KMS-11 (cell line): ENCODE results near the gene ZZZ3.
"Not testable (repeated sequence)": the region's sequence is repeated elsewhere in the genome, so short reads cannot be mapped to it uniquely, and the experiment has no call there.

Source experiments
- H2AFZ ChIP-seq: fragments of 200-600 bp; sonication (generic); 2 replicates; pipeline ENCODE4 v1.6.1; 2016; ENCODE audit warnings: antibody characterized with exemption, mixed run types, low read depth
- H3K27ac ChIP-seq: fragments of 200-600 bp; sonication (generic); 2 replicates; pipeline ENCODE4 v1.6.1; 2016; ENCODE audit warnings: mild to moderate bottlenecking, mixed run types
- H3K27me3 ChIP-seq: fragments of 200-600 bp; sonication (generic); 2 replicates; pipeline ENCODE4 v1.6.1; 2017; ENCODE audit warnings: mild to moderate bottlenecking, low read depth, mixed run types, moderate library complexity; ENCODE audit not compliant: insufficient read depth
- H3K36me3 ChIP-seq: fragments of 200-600 bp; sonication (generic); 2 replicates; pipeline ENCODE4 v1.6.1; 2017; ENCODE audit warnings: mild to moderate bottlenecking, mixed run types; ENCODE audit not compliant: insufficient read depth
- H3K4me1 ChIP-seq: fragments of 200-600 bp; sonication (generic); 2 replicates; pipeline ENCODE4 v1.6.1; 2016; ENCODE audit warnings: mild to moderate bottlenecking, low read depth, mixed run types; ENCODE audit not compliant: poor library complexity, severe bottlenecking
- H3K4me2 ChIP-seq: fragments of 200-600 bp; sonication (generic); 2 replicates; pipeline ENCODE4 v1.7.0; 2016; ENCODE audit warnings: mild to moderate bottlenecking, mixed run types
- H3K4me3 ChIP-seq: fragments of 200-600 bp; sonication (generic); IDR thresholded peaks from 2 replicates; pipeline ENCODE4 v1.6.1; 2017; ENCODE audit warnings: low read depth, low read length, mixed read lengths; ENCODE audit not compliant: insufficient read depth
- H3K79me2 ChIP-seq: fragments of 200-600 bp; sonication (generic); 2 replicates; pipeline ENCODE4 v1.6.1; 2016; ENCODE audit warnings: low read depth, mixed run types; ENCODE audit not compliant: insufficient read depth
- H3K9ac ChIP-seq: fragments of 200-600 bp; sonication (generic); 2 replicates; pipeline ENCODE4 v1.6.1; 2016; ENCODE audit warnings: mild to moderate bottlenecking, mixed run types
- H4K20me1 ChIP-seq: fragments of 200-600 bp; sonication (generic); 2 replicates; pipeline ENCODE4 v1.6.1; 2016; ENCODE audit warnings: mild to moderate bottlenecking, mixed run types; ENCODE audit not compliant: insufficient read depth
- TF ChIP-seq, protein P1 (sequence below): fragments of 200-600 bp; sonication (generic); conservative IDR thresholded peaks from 2 replicates; pipeline ENCODE4 v1.6.1; 2017; ENCODE audit warnings: low read depth, mild to moderate bottlenecking, antibody characterized with exemption, low read length, moderate library complexity, mixed read lengths

The ZZZ3 gene

DNA sequence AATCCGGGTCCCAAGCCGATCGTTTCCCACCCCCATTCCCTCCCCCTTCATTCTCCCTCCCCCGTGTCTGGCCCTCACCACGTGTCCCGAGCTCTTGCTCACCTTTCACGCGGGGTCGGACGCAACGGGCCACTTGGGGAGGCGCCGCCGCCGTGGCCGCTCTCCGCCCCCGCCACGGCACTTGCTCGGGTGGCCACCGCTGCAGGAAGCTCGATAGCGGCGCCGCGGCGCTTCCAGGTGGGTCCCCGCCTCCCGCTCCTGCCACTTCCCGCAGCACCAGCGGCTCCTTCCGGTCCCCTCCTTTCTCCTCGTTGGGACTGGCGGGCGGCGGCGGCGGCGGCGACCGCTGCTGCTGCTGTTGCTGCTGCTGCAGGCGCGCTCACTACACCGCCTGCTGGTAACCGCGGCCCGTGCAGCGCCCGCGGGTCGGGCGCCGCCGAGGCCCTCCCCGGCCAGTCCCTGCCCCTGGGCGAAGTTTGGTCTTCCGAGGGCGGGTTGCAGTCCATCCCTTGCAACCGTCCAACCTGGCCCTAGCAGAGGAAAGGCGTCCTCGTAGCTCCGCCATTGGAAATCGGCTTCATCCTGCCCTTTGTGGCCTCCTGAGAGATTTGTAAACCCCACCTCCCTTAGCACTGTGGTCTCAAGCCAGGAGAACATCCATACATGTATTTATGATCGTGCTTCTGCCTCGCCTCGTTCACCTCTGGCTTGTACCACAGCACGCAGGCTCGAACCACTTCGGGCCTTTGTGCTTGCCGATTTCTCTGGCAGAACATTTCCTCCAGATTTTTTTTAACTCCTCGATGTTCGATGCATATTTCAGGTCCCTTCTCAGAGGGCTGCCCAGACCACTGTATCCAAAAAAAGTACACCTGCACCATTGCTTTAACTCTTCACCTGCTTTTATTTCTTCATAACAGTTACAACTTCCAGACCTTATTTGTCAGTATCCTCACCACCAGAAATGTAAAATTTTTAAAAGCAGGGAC lies 996 bp upstream of the ZZZ3 start:
- Histone ChIP-seq H3K27me3 (no peaks in the 10 kb centered on the region), H3K27ac (peak overlapping the region; percentile 92), H2AFZ (peak overlapping the region; percentile 72), H3K4me3 (peak overlapping the region; percentile 56), H4K20me1 (no peaks in the 10 kb centered on the region), H3K4me1 (peaks cover 23% of the 10 kb centered on the region), H3K9ac (peak overlapping the region; percentile 88), H3K4me2 (peak overlapping the region; percentile 93), H3K36me3 (no peaks in the 10 kb centered on the region), H3K79me2 (peaks cover 39% of the 10 kb centered on the region)
- TF ChIP-seq, protein P1, sequence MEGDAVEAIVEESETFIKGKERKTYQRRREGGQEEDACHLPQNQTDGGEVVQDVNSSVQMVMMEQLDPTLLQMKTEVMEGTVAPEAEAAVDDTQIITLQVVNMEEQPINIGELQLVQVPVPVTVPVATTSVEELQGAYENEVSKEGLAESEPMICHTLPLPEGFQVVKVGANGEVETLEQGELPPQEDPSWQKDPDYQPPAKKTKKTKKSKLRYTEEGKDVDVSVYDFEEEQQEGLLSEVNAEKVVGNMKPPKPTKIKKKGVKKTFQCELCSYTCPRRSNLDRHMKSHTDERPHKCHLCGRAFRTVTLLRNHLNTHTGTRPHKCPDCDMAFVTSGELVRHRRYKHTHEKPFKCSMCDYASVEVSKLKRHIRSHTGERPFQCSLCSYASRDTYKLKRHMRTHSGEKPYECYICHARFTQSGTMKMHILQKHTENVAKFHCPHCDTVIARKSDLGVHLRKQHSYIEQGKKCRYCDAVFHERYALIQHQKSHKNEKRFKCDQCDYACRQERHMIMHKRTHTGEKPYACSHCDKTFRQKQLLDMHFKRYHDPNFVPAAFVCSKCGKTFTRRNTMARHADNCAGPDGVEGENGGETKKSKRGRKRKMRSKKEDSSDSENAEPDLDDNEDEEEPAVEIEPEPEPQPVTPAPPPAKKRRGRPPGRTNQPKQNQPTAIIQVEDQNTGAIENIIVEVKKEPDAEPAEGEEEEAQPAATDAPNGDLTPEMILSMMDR = peak; percentile 60

- Histone ChIP-seq H4K20me1 (0 out of 2 replicates have a peak, but pooled peaks cover 4% of the 10 kb centered on the region), H3K4me2 (no peak overlapping the region), H3K4me1 (peaks cover 23% of the 10 kb centered on the region)
These were observed 2.3 kb downstream of the ZZZ3 start for GRCh38 chr1:77680173-77680572.

DNA sequence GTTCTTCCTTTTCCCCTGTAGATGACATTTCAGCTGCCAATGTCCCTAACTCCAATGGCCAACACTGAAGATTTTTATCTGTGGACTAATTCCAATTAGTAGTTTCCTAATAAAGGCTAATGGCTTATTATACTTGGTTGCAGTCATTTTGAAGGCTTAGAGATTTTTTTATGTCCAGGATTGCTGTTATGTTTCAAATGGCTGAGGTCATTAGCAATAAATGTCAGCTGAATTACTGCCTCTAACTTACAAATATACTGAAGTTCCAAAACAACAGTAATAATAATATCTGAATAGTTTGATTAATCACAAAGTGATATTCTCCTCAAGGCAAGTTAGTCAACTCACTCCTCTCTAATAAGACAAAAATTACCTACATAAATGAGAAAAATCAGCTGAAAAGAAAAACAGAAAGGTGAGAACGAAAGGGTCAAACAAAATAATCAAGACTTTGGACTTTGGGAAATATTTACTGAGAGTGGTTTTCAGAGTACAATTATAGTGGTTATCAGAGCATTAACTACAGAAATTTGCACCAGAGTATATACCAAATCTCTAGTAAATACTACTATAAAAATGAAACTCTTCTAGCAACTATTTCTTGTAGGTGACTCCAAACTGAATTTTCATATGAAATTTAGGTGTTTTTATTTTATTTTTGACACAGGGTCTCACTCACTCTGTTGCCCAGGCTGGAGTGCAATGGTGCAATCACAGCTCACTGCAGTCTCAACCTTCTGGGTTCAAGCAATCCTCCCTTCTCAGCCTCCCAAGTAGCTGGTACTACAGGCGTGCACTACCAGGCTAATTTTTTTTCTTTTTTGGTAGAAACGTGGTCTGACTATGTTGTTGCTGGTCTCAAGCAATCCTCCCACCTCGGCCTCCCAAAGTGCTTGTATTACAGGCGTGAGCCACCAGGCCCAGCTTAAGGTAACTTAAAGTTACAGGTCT lies 3.5 kb downstream of the ZZZ3 start:
- Histone ChIP-seq H3K79me2 (peaks cover 84% of the 10 kb centered on the region), H3K27ac (no peak overlapping the region), H3K27me3 (no peaks in the 10 kb centered on the region), H3K36me3 (no peaks in the 10 kb centered on the region), H3K9ac (no peak overlapping the region), H2AFZ (no peak overlapping the region), H3K4me1 (peaks cover 17% of the 10 kb centered on the region), H3K4me3 (no peak overlapping the region), H3K4me2 (no peak overlapping the region), H4K20me1 (0 out of 2 replicates have a peak, but pooled peaks cover 4% of the 10 kb centered on the region)
- TF ChIP-seq, protein P1 = no peak

More at GRCh38 chr1:77680173-77680572, 2.3 kb downstream of the ZZZ3 start:
- no peak overlapping the region for H3K4me3 ChIP-seq
- H3K9ac ChIP-seq = no peak overlapping the region
- H3K36me3 ChIP-seq = no peaks in the 10 kb centered on the region
- peaks cover 72% of the 10 kb centered on the region for H3K79me2 ChIP-seq
- no peaks in the 10 kb centered on the region for H3K27me3 ChIP-seq
- no peak overlapping the region for H2AFZ ChIP-seq
- TF ChIP-seq, protein P1 = no peak
- H3K27ac ChIP-seq = no peak overlapping the region

GRCh38 chr1:77674807-77675206 lies 7.7 kb downstream of the ZZZ3 start:
- not testable (repeated sequence) for H3K4me3 ChIP-seq, H3K27ac ChIP-seq, H3K36me3 ChIP-seq, H3K27me3 ChIP-seq, H4K20me1 ChIP-seq, H2AFZ ChIP-seq, H3K9ac ChIP-seq, H3K4me2 ChIP-seq
- H3K79me2 ChIP-seq = peaks cover 99% of the 10 kb centered on the region
- H3K4me1 ChIP-seq = peaks cover 35% of the 10 kb centered on the region
